Bronchus fibroblast of lung (primary cell): ENCODE measurements around the gene MAB21L4. TPM values are rescaled to one million over a fixed set of nuclear protein-coding genes. Genes with fewer than 3 reads are reported as not detected.

Experiments
- total RNA-seq: library from RNA; depleted of rRNA; stranded (reverse); fragments of >200 nt; gene quantifications from 2 replicates; pipeline ENCODE4 v1.2.3, GENCODE V29; 2015

The MAB21L4 gene
- total RNA-seq: not detected in 2 replicates

GRCh38 chr2:240895656-240896388 is at the start of gene MAB21L4:
TSS of gene MAB21L4 (minus strand) at chr2:240896156. CDS start at chr2:240895997, 159 bp downstream.

GRCh38 chr2:240906141-240906910 is 10.4 kb upstream of the MAB21L4 start, which contains the start of gene CROCC2:
TSS of gene CROCC2 (plus strand) at chr2:240906336. CDS start at chr2:240906514, 178 bp downstream.

GRCh38 chr2:240868286-240869108 is 27.5 kb downstream of the MAB21L4 start, which contains the start of gene AGXT:
TSS of gene AGXT (plus strand) at chr2:240868824. CDS start at chr2:240868866, 42 bp downstream.

Other genes starting within 250 kb of the MAB21L4 start
- gene AQP12B, start 213.3 kb downstream of the MAB21L4 start, total RNA-seq: not detected in 2 replicates
- not detected in 2 replicates for gene AQP12A, start 204.3 kb downstream of the MAB21L4 start, total RNA-seq
- 0.17 TPM in 1 of 2 replicates, not detected in the other for gene KIF1A, start 75.9 kb downstream of the MAB21L4 start, total RNA-seq
- gene AGXT, start 27.3 kb downstream of the MAB21L4 start, total RNA-seq: 0.15 TPM in 1 of 2 replicates, not detected in the other
- not detected in 2 replicates for gene CROCC2, start 10.2 kb upstream of the MAB21L4 start, total RNA-seq
- gene SNED1, start 102.5 kb upstream of the MAB21L4 start, total RNA-seq: 8.6 and 9.1 TPM in 2 replicates
- 24.7 and 27.6 TPM in 2 replicates for gene MTERF4, start 206.1 kb upstream of the MAB21L4 start, total RNA-seq